ENCODE data around the gene EGFR.

EGFR gene

GRCh38 chr7:55124989-55125875, 106.4 kb downstream of the EGFR start:
- no peak for DNase-seq (ENCODE audit: low read depth in 2 of 2)

DNA sequence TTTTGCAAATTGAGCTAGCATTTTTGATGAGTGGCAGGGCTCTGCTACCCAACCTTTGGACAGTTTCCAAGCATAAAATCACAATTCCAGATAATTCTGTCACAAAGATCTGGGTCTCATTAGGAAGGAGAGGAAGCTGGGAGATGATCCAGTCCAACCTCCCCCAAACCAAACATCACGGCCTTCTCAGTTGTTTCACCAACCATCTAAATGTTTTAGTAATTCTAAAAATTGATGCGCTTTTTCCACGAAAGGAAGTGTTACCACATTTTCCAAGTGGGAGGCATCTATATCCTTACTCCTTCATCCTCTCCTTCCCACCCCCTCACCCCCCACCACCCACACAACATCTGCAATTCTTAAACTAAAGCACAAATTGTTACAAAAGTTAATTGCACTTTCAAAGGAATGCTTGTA, 108.3 kb downstream of the EGFR start:
- no peak for DNase-seq (ENCODE audit: low read depth in 2 of 2)

DNA sequence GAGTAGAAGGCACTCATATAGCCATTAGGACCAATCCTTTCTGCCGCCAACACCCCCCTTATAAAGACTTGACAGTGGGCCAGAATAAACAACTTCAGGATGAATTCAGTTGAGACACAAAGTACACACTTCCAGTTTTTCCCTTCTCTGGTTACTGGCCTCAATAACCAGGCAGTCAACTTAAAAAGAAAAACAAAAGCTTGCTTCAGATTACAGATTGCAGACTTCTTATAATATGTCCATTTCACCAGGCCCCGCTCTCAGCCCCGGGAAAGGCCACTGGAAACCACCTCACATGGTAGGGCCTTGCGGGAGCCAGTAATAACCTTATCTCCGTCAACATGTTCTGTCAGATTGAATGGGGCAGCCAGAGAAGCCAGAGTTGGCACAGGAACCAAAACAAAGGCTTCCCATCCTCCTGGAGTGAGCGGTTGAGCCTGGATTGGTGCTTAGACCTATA, 108.8 kb downstream of the EGFR start:
- no peak for DNase-seq (ENCODE audit: low read depth in 2 of 2)

GRCh38 chr7:55128693-55129394, 110.0 kb downstream of the EGFR start:
- no peak for DNase-seq (ENCODE audit: low read depth in 2 of 2)

DNA sequence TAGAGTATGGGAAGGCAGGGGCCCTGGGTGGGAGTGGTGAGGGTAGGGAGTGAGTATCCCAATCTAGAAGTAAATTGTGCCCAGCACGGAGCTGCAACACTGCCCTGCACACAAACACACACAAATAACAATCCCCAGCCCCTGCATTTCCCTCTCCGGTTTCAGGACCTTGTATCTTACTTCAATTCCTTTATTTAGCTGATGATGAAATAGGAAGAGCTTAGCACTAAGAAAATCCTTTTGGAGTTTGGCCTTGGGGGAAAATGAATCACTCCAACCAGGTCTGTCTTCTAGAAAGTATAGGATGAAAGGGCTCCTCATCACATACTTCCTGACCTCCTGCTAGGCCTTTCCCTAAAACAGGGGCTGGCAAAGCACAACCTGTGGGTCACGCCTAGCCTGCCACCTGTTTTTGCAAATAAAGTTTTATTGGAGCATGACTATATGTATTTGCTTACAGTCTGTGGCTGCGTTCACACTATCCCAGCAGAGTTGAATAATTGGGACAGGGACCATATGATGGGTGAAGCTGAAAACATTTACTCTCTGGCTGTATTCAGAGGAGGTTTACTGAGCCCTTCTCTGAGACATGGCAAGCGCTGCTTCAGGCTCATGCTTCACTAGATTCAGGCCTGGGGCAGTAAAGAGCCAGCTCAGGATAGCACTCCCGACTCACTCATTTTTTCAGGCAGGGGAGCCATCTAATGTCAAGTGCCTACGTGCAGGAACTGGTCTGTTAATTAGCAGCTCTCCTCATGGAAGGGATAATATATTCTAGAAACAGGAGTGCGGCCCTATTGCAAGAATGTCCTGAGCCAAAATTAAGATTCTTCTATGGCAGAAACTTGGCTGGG, 111.0 kb downstream of the EGFR start:
- DNase-seq (ENCODE audit: low read depth in 2 of 2), result no peak

DNA sequence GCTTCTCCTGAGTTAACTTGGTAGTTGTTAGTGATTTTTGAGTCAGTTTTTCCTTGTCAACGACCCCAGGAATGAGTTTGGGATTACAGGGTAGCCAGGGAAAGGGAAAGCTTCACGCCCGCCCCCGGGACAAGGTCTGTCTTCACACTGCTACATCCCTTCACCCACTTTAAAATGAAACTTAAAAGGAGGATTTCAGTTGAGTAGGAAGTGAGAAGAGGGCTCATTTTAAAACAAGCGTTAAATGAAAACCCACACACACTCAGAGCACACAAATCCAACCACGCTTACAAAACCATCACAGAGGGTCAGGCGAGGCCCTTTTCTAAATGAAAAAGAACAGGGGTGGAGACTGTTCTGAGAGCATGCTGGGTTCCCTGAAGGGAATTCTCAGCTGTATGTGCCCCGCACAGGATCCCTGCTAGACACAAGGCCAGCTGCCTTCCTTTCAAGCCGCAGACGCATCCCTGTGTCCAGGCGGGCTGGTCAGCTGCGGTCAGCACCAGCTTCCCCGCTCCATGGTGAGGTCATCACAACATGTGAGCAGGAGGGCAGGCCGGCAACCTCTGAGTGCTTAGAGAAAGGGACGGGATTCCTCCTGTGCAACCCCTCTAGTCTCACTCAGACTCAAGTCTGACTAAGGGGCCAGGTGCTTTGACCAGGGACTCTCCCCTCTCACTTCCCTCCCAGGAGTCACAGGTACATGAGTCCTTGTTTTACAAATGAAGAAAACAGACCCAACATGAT, 111.8 kb downstream of the EGFR start:
- no peak for DNase-seq (ENCODE audit: low read depth in 2 of 2)

GRCh38 chr7:55131142-55131929, 112.5 kb downstream of the EGFR start:
- DNase-seq (ENCODE audit: low read depth in 2 of 2), result no peak

DNA sequence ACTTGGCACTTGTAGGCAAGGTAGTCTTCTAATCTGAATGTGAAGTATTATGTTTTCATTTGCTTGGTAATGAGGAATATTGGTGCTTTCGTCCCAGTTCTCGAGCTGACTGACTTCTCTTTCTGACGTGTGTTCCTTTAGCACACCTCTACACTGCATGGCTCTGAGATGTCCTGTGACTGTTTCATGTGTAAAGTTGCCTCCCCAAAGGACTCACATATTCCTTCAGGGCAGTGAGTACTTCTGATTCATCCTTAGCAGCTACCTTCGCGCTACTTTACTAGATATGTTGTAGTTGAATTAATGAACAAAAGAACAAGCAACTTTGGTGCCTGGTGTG, 113.7 kb downstream of the EGFR start:
- no peak for DNase-seq (ENCODE audit: low read depth in 2 of 2)

DNA sequence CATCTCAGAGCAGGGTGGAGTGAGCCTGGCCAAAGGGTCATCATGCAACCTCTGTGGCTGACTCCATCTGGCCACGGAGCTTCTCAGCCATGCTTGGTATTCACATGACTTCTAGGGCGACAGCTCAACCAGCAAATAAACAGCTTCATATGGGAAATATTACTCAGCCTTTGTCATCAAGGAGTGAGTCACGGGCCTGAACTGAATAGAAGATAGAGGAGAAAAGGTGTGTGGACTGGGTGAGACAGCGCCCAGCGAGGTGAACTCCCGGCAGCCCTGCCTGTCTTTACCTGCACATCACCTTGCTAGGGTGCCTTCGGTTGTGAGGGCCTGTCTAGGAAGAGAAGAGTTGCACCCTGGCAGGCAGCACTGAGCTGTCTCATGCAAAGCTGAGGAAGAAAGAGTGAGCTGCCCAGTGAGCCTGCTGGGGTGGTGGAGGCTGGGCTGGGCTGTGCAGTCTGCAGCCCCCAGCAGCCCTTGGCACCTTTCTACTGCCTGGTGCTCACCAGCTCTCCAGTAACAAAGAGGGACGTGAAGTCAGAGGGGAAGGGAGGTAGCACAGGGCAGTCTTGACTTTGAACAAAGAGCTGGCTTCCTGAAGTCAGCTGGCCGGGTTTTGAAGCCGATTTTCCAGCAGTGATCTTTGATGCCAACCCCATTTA, 114.2 kb downstream of the EGFR start:
- no peak for DNase-seq (ENCODE audit: low read depth in 2 of 2)

- no peak for DNase-seq (ENCODE audit: low read depth in 2 of 2)
Measured at GRCh38 chr7:55133630-55134358, 115.0 kb downstream of the EGFR start.

DNA sequence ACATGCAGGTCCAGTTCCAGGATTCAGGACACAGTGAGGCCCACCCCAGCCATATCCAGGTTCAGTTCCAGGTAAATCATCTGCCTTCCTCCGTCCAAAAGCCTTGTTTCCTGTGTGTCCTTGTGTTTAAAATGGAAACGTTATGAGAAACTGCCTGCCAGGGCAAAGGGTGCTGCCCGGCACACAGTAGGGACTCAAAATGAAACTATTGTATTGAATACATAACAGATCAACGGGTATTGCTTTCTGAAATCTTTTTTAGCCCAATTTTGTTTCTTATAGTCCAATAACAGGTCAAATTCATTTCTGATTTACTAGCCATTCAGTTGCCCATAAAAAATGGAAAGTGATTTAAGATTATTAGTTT, 115.5 kb downstream of the EGFR start:
- no peak for DNase-seq (ENCODE audit: low read depth in 2 of 2)

DNA sequence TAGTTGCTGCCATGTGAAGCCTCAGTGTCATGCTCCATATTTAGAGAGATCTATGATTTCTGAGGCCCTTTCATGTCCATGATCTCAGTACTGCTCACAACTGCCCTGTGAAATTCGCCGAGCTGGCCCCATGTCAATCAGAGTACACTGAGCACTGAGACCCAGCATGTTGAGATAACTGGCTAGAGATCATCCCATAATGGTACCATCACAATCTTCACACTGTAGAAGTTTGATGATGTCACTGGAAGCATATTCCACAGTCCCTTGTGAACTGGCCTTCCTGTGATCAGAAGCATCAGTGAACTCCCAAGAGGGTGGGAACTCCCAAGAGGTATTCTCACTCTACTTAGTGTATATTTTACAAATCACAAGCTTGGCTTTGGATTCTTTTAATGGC, 116.0 kb downstream of the EGFR start:
- DNase-seq (ENCODE audit: low read depth in 2 of 2), result no peak

DNA sequence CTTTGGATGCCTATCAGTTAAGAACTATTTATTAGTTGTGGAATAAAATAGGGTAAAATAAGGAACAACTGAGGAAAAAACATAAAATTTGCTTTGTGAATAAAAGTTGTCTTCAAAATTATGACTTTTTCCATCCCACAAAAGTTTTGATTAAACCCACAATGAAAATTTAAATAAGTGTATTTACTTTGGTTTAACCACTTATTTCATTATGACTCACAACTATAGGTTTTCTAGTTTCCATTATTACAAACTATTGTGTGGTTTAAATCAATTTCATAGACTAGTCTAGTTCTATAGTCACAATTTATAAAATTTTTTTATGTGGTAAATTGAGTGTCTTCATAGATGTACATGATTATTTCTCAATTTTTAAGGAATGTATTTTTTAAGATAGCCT, 116.6 kb downstream of the EGFR start:
- DNase-seq (ENCODE audit: low read depth in 2 of 2), result no peak

- DNase-seq (ENCODE audit: low read depth in 2 of 2), result no peak
Measured at GRCh38 chr7:55138663-55139062, 119.8 kb downstream of the EGFR start.

DNA sequence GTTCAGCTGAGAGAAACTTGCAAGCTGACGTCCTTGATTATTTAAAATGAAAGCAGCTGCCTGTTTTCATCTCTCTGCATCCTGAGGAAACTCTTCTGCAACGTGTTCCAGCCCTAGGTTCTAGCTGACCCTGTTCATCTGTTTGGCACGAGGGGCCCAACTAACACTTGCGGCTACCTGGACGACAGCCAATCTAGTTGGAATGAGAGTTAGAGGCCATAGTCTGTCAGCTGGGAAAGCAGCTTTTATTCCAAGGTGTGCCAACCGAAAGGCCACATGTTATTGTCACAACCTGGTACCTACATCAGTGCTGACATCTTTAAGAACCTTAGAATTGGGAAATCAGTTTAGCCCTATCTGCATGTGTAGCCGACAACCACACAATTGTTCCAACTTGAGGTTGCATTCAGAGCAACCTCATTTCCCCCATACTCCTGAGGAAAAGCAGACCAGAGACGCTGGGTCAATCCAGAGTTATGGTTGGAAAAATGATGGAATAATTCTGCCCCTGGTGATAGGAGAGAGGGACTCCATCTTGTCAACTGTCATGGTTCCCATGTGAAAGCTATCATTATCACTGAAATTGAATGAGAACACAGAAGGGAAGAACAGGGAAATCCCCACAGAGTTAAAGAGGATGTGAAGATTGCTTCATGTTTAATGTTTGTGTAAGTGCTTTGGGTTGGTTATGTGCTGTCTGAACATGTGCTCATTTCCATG, 121.6 kb downstream of the EGFR start:
- no peak for DNase-seq (ENCODE audit: low read depth in 2 of 2)

DNA sequence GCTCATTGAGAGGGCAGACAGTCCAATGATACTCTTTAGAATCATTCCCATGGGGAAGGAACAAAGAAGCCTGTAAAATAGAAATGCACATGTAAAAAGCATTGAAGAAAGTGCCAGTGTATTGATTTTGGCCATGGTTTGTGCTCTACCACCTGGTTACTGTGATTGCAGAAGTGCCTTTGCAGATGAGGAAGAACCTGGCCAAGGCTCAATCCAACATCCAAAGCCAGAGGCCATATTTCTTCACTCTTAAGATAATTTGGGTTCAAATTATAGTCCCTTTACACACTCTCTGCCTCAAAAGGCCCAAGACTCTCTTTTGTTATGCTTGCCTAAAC, 122.1 kb downstream of the EGFR start:
- no peak for DNase-seq (ENCODE audit: low read depth in 2 of 2)

- DNase-seq (ENCODE audit: low read depth in 2 of 2), result no peak
Measured at GRCh38 chr7:55142919-55143600, 124.2 kb downstream of the EGFR start.

Data from stimulated activated CD8-positive, alpha-beta memory T cell treated with anti-CD3 and anti-CD28 coated beads, Interleukin-7, amount 100 ng/mL, for 4 hours (primary cell).